IPS-NIHi7 (cell line): ENCODE results near the gene ERCC6L2.

Source experiments
- DNase-seq: peaks from one replicate; pipeline ENCODE4 v3.0.0; 2012; ENCODE audit warnings: mixed read lengths; ENCODE audit errors: extremely low spot score

ERCC6L2 gene

GRCh38 chr9:95875305-95876137 is at the start of gene ERCC6L2:
Gene ERCC6L2, plus strand, starts transcription at chr9:95875691. Its CDS starts 348 bp downstream, at chr9:95876039.
- peak; percentile 94 for DNase-seq

GRCh38 chr9:95826183-95826838 is 49.2 kb upstream of the ERCC6L2 start:
- no peak for DNase-seq

- DNase-seq, result no peak
Measured at GRCh38 chr9:95830768-95831167, 44.7 kb upstream of the ERCC6L2 start.

GRCh38 chr9:95831810-95832209 is 43.7 kb upstream of the ERCC6L2 start:
- DNase-seq, result no peak

DNA sequence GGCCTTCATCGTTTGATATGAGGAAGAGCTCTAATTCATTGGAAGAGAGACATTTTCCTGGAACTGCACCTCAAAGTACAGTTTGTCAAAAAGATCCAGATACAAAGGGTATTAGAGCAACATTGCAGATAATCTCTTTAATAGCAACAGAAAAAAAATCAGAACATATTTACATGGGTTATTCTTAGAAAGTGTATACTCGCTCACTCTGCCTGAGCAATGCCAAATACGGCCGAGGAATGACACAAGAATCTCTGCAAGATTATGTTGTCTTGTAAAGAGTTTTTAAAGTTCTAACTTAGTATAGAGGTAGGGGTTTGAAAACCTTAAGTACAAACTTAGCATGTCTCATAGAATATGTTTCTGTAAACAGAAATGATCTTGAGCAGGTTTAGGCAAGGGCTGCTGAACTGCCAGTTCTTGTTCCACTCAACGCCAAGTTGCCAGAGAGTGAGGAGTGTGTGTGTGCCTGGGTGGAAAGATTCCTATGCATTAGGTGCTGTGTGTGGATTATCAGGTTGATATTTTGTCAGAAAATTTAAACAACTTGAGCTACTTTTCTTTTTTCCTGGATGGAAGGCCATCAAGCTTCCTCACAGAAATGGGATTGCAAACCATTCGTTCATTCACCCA is 41.8 kb upstream of the ERCC6L2 start:
- no peak for DNase-seq

DNA sequence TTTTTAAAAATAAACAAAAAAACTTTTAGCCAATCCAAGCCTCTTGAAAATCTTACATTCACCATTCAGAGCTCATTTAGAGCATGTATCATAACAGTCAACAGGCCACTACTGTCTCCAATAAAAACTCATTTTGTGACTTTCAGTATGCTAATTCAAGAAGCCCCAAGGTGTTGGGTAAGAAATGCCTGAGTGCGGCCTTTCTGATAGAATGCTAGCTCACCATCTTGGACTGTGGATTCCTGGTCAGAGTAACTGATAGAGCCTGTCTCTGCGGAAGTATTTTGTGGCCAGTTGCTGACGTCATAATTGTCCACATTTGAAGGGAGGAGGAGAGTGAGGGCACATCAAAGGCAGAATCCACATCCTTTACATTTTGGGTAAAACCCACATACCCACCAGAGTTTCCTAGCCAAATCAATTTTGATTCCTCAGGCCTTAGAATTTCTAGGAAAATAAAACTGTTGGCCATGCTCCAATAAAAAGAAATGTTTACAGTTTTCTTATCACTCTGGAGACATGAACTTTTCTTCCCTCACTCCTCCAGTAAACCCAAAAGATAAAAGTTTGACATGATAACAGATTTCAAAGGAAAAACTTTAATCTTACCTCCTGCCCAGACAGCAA is 41.1 kb upstream of the ERCC6L2 start:
- DNase-seq, result no peak

DNA sequence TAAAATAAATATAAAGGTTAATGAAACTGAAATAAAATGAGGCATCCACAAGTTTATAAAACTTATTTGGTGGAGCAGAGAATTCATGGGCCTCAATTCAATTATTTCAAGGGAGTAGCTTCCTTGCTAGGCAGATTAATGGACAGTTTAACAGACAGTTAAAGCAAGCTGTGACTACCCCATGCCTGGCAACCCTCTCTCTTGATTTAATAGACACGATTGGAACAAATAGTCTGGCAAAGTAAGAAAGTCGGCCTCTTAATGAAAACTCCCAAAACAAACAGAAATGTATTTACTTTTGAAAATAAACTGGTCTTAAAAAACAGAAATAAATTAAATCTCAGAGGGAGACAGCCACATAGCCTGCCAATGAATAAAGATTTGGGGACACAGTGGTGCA is 40.1 kb upstream of the ERCC6L2 start:
- no peak for DNase-seq

DNA sequence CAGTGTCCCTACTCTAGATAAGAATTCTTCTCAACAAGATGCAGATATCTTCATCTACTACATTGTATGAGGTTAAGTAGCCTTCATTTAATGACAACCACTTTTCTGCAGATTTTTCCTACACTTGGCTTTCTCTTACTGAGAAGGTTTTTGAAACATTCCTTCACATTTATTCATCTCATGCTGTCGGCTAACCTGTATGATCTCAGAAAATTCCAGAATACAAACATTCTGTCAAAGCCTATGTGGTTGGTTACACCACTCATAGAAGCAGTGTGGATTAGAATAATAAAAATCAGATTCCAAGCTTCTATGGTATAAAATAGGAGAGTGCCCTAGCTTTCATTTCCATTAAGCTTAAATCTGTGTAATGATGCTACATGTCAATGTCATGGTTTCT is 39.4 kb upstream of the ERCC6L2 start:
- no peak for DNase-seq

DNA sequence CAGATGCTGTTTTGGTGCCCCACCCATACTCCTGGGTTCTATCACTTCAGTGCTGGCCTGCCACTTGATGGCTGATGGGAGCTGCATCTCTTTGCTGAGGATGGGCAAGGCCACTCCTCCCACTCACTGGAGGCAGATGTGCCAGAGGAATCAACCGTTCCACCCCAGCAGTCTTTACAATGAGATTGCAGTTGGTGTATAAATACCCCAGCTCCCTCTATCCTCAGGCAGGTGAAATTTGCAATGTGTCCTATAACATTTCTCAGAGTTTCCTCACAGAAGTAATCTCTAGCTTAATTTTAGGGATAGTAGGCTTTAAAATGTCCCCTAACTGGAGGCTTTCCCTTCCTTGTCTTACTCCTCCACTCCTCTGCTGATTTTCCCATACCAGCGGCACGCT is 36.5 kb upstream of the ERCC6L2 start:
- DNase-seq, result no peak

DNA sequence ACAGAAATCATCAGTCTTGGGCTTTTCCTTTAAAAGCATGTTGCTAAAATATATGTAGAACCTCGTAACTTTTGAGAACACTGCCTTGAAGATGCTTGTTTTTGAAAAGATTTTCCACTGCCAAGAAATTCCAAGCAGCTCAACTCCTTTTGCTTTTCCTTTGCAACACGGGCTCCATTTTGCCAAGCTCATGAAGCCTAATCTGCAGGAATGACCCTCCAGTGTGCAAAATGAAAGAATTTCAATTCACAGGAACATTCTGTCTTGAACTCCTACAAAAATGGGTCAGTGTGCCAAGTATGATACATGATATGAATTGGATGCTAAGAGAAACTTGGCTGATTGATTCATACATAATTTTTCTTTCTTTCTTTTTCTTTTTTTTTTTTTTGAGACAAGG is 35.4 kb upstream of the ERCC6L2 start:
- no peak for DNase-seq

DNA sequence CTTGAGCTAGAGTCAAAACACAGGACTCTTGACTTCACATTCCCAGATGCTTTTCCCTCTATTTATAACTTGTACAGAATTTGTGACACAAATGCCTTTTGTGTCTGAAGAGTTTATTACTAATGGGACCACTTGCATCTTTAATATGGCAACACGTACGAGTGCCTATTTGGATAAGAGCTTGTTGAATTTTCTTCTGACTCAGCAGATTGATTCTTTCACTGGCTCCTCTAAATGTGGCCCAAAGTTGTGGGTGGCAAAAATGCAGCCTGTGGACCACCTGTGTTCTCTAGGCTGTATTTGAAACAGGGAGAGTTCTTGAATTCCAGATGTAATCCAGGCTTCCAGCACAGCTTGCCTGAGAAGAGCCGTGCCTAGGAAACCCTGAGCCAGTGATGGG is 34.1 kb upstream of the ERCC6L2 start:
- DNase-seq, result no peak

DNA sequence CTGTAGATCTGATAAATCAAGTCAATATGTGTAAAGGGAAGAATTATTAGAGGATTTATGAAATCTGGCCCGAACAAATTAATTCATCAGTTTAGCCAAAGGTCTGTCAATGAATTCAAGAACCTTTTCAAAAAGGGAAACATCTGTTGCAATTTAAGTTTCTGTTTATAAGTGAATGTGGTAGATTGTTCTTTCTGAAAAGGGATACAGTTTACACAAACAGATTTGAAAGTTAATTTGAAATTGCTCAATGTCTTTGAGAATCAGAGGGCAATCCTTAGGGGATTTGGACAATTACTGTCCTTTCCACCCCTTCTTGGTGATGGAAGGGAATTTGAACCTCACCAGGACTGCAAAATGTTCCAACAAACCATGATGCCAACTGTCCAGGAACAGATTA is 29.7 kb upstream of the ERCC6L2 start:
- DNase-seq, result no peak

- no peak for DNase-seq
Measured at GRCh38 chr9:95848764-95849163, 26.7 kb upstream of the ERCC6L2 start.

DNA sequence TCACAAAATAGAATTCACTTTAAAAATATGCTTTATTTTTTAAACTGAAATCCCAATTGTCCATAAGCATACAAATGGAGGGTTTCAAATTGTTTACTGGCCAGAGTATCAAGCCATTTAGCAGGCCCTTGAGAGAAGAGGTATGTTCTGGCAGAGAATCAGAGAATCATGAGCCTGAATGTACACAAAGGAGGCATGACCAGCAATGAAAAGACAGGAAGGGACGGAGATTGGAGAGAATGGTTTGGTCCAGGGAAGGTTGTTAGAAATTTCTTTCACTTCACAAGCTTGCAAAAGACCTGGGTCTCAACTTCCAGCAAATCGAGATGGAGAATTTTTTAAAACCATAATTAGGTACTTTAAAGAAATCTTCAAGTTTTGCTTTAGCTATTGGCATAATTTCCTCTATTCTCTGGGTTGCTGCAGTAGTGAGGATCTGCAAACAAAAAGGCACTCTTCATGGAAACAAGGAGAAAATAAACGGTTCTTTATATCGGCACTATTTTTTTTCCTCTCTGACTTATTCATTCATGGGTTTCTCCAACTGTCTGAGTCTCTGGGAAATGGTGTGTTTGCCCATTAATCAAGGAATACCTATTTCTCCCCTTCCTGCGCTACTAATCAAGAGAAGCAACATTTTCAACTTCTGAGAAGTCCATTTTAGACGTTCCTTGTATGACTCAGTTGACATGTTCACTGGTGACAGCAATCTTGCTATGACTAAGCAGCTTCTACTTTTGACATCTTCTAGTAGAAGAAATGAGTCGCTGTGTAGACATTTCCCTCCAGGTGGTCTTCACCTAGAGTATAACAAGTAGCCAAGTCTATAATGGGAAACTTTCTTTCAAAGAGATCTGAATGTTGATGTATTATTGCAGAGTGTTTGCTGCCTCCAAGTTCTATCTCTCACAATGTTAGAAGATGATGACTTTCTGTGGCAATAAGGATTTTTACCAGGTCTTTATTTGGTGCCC is 23.1 kb upstream of the ERCC6L2 start:
- no peak for DNase-seq

GRCh38 chr9:95854386-95855020 is 21.0 kb upstream of the ERCC6L2 start:
- no peak for DNase-seq

DNA sequence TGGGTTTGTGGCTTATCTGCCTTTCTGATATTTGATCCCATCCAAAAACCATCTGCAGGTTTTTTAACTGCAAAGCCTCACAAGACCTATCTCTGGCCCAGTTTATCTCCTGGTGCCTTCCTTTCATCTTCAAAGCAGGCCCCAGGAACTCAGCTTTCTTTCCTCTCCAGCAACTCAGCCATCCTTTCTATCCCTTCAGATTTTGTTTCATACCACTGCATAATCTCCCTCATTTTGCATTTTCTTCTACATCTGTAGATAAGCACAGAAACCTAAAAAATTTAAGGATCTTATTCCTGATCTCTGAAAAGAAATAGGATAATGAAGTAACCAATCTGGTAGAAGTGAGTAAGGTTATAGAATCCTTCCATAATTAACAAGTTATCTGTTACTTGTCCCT is 19.5 kb upstream of the ERCC6L2 start:
- DNase-seq, result no peak

- DNase-seq, result peak; percentile 27
Measured at GRCh38 chr9:95857124-95857523, 18.4 kb upstream of the ERCC6L2 start.

DNA sequence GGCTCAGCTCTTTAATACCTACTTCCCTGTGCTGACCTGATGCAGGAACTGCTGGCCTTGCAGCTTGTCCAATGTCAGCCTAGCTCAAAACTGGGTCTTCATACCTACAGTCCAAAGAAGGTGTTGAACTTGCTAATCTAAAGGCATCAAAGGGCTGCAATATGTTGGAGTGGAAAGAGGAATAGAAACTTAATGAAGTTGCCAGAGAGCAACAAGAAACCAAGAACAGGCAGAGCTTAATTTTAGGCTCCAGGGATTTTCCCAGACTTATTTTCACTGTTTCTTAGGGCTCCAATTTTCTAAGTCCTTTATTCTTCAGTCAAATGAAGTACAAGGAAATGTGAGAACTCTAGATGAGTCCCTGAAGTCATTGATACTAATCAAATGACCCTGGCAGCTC is 17.6 kb upstream of the ERCC6L2 start:
- no peak for DNase-seq

GRCh38 chr9:95862343-95862742 is 13.1 kb upstream of the ERCC6L2 start:
- DNase-seq, result no peak

- no peak for DNase-seq
Measured at GRCh38 chr9:95864852-95865580, 10.5 kb upstream of the ERCC6L2 start.
